Lung (tissue), 12 donors: ENCODE measurements around the gene VTI1A. TPM values are rescaled to one million over a fixed set of nuclear protein-coding genes. Genes with fewer than 3 reads are reported as not detected.
A peak's percentile ranks its signal among the peaks of the same experiment; 100 is the strongest.

Experiments used
- ATAC-seq: fragments of 200-7000 bp; cut with Tn5 transposase; one replicate; pipeline ENCODE4 v1.9.1; 2020; ENCODE audit warnings: moderate number of reproducible peaks; ENCODE audit not compliant: insufficient read depth, low FRiP score
- DNase-seq, 3 donors: peaks; one replicate each; pipeline ENCODE4 v3.0.0-alpha.2; 2013 to 2017
- H3K27ac ChIP-seq, 2 donors: one replicate each; pipeline ENCODE4 v1.5.1; 2013; ENCODE audit warnings: mild to moderate bottlenecking in 2 of 2, moderate library complexity in 2 of 2, control low read depth in 1 of 2, inconsistent platforms in 1 of 2, low read depth in 1 of 2, low read length in 1 of 2
- H3K27me3 ChIP-seq, 3 donors: one replicate each; pipeline ENCODE4 v1.5.1; 2013; ENCODE audit warnings: low read length in 2 of 3; ENCODE audit not compliant: control insufficient read depth in 3 of 3, insufficient read depth in 3 of 3
- H3K36me3 ChIP-seq, 4 donors: one replicate each; pipeline ENCODE4 v1.5.1; 2013; ENCODE audit warnings: low read length in 4 of 4, mild to moderate bottlenecking in 1 of 4, moderate library complexity in 1 of 4; ENCODE audit not compliant: control insufficient read depth in 4 of 4, insufficient read depth in 4 of 4
- H3K4me1 ChIP-seq, 5 donors: one replicate each; pipeline ENCODE4 v1.5.1; 2013; ENCODE audit warnings: low read length in 5 of 5, mild to moderate bottlenecking in 2 of 5, moderate library complexity in 1 of 5; ENCODE audit not compliant: control insufficient read depth in 5 of 5, insufficient read depth in 5 of 5
- H3K4me3 ChIP-seq: one replicate; pipeline ENCODE4 v1.5.1; 2013; ENCODE audit warnings: mild to moderate bottlenecking, control low read depth, moderate library complexity
- H3K9ac ChIP-seq, 2 donors: one replicate each; pipeline ENCODE4 v1.5.1; 2013; ENCODE audit warnings: low read length in 2 of 2, control low read depth in 1 of 2; ENCODE audit not compliant: insufficient read depth in 1 of 2
- H3K9me3 ChIP-seq, 4 donors: one replicate each; pipeline ENCODE4 v1.5.1; 2013; ENCODE audit warnings: low read length in 3 of 4, mild to moderate bottlenecking in 1 of 4, moderate library complexity in 1 of 4; ENCODE audit not compliant: control insufficient read depth in 4 of 4, insufficient read depth in 3 of 4
- CTCF ChIP-seq: IDR thresholded peaks from 2 replicates; pipeline ENCODE4 v1.5.1; 2012; ENCODE audit warnings: mild to moderate bottlenecking; ENCODE audit errors: control extremely low read depth, extremely low read depth
- WGBS, 2 donors: extraction: QIAGEN DNeasy Blood & Tissue Kit; methylation state at CpG; one replicate each; pipeline ENCODE4 v1.1.7; 2013; 5-methylcytosine and 5-hydroxymethylcytosine counted together
- polyA plus RNA-seq, 2 donors: library from polyadenylated mRNA; stranded (reverse); fragments of 200-250 nt; gene quantifications; one replicate each; pipeline ENCODE4 v1.2.1, GENCODE V29; 2013
- total RNA-seq, 2 donors: library from RNA; depleted of rRNA in 1 of 2; stranded (reverse); fragments of >200 nt in 1 of 2; gene quantifications; one replicate each; pipeline ENCODE4 v1.2.1, GENCODE V29; 2014 to 2021
- donor health status: control.
- donor health status: control.
- donor health status: Bipolar disorder and iron deficiency.
- donor health status: healthy.
- donor health status: DM: yes; HTN: yes; CAD: no.

VTI1A gene
- total and polyA plus RNA-seq, 4 donors: 9.2 to 48.2 (median 28.4) TPM

- no peaks in the 10 kb centered on the region for H3K36me3 ChIP-seq
Measured at GRCh38 chr10:112517451-112517862, 70.4 kb downstream of the VTI1A start.

GRCh38 chr10:112519133-112519761 lies 72.2 kb downstream of the VTI1A start:
- Histone ChIP-seq H3K4me1 (peaks cover 0 to 24% (median 0%) of the 10 kb centered on the region in 5 donors), H3K36me3 (no peaks in the 10 kb centered on the region), H3K9me3 (no peaks in the 10 kb centered on the region), H3K9ac (no peak overlapping the region), H3K27ac (no peak overlapping the region), H3K27me3 (no peaks in the 10 kb centered on the region), H3K4me3 (no peak overlapping the region)
- DNase-seq (no peak), ATAC-seq (no peak)
- 92 to 95% methylated on average over 5 of the region's 5 CpGs for WGBS, 2 donors
- TF ChIP-seq CTCF: no peak

More at GRCh38 chr10:112517451-112517862, 70.4 kb downstream of the VTI1A start:
- no peaks in the 10 kb centered on the region for H3K9me3 ChIP-seq
- TF ChIP-seq CTCF: no peak
- H3K9ac ChIP-seq: no peak overlapping the region
- no peak for ATAC-seq
- no peak overlapping the region for H3K27ac ChIP-seq
- H3K4me1 ChIP-seq: peaks cover 0 to 24% (median 0%) of the 10 kb centered on the region in 5 donors
- no peak for DNase-seq
- 86 to 92% methylated on average over 5 of the region's 5 CpGs for WGBS, 2 donors
- H3K27me3 ChIP-seq: no peaks in the 10 kb centered on the region
- no peak overlapping the region for H3K4me3 ChIP-seq

GRCh38 chr10:112520914-112521313 lies 73.9 kb downstream of the VTI1A start:
- Histone ChIP-seq H3K9ac (no peak overlapping the region), H3K9me3 (no peaks in the 10 kb centered on the region), H3K27ac (no peak overlapping the region), H3K4me3 (no peak overlapping the region), H3K4me1 (peaks cover 0 to 21% (median 0%) of the 10 kb centered on the region in 5 donors), H3K27me3 (no peaks in the 10 kb centered on the region), H3K36me3 (no peaks in the 10 kb centered on the region)
- WGBS, 2 donors: 75 to 83% methylated on average over 1 of the region's 1 CpG
- ATAC-seq (no peak), DNase-seq (peak in 2 of 3 donors; percentile 27 to 40)
- no peak for TF ChIP-seq CTCF

GRCh38 chr10:112524641-112525040 lies 77.6 kb downstream of the VTI1A start:
- Histone ChIP-seq H3K36me3 (peaks cover 0 to 3% (median 0%) of the 10 kb centered on the region in 4 donors), H3K9ac (no peak overlapping the region), H3K9me3 (no peaks in the 10 kb centered on the region), H3K4me3 (no peak overlapping the region), H3K4me1 (peaks cover 0 to 21% (median 0%) of the 10 kb centered on the region in 5 donors), H3K27me3 (no peaks in the 10 kb centered on the region), H3K27ac (no peak overlapping the region)
- ATAC-seq: no peak
- TF ChIP-seq CTCF: no peak
- DNase-seq: no peak
